B cell (primary cell): ENCODE data around the gene HSPBP1. TPM values are rescaled to one million over a fixed set of nuclear protein-coding genes. Genes with fewer than 3 reads are reported as not detected.

Experiments used
- ATAC-seq: fragments of 200-7000 bp; cut with Tn5 transposase; one replicate; pipeline ENCODE4 v1.10.0; 2021; ENCODE audit warnings: low read depth, mild to moderate bottlenecking, moderate number of reproducible peaks, moderate library complexity
- CTCF ChIA-PET: fragments of 350-600 bp; sonication (Branson Sonifier 250); formaldehyde crosslinking; loops from one replicate; lab custom pipeline; 2021; ENCODE audit warnings: antibody characterized with exemption, inconsistent platforms; lab: Charles Lee
- POLR2A ChIA-PET: fragments of 350-600 bp; sonication (Branson Sonifier 250); formaldehyde crosslinking; loops from one replicate; lab custom pipeline; 2021; ENCODE audit warnings: antibody characterized with exemption; lab: Charles Lee
- DNase-seq: peaks from one replicate; pipeline ENCODE4 v3.0.0; 2013
- H2AFZ ChIP-seq: 2 replicates; pipeline ENCODE4 v1.6.1; 2012; ENCODE audit warnings: mild to moderate bottlenecking, low read depth, low read length; ENCODE audit not compliant: insufficient read depth, poor library complexity, severe bottlenecking
- H3K27ac ChIP-seq, 2 donors: 1 replicate in 1 of 2; 2 replicates in 1 of 2; pipeline ENCODE4 v1.5.1; 2012 to 2013; ENCODE audit warnings: low read length in 2 of 2, mild to moderate bottlenecking in 2 of 2, moderate library complexity in 1 of 2
- H3K27me3 ChIP-seq, 4 experiments: fragments of 200-600 bp in 1 of 4; sonication (generic) in 1 of 4; replicated peaks in 1 of 4; 1 replicate in 2 of 4; 2 replicates in 2 of 4; pipeline versions ENCODE4 v1.6.1 to v1.7.0; 2013 to 2016; ENCODE audit warnings: low read length in 3 of 4, mild to moderate bottlenecking in 2 of 4, mixed read lengths in 1 of 4, moderate library complexity in 1 of 4; ENCODE audit not compliant: insufficient read depth in 4 of 4, control insufficient read depth in 3 of 4; ENCODE audit errors: control extremely low read depth in 1 of 4
- H3K36me3 ChIP-seq, 2 experiments: replicated peaks in 1 of 2; 1 replicate in 1 of 2; 2 replicates in 1 of 2; pipeline versions ENCODE4 v1.6.1 to v1.7.1; 2013; ENCODE audit warnings: low read length in 1 of 2; ENCODE audit not compliant: insufficient read depth in 2 of 2, control insufficient read depth in 1 of 2; ENCODE audit errors: control extremely low read depth in 1 of 2, extremely low read depth in 1 of 2
- H3K4me1 ChIP-seq, 2 donors: fragments of 200-600 bp in 1 of 2; sonication (generic) in 1 of 2; 1 replicate in 1 of 2; 2 replicates in 1 of 2; pipeline versions ENCODE4 v1.5.1 to v1.6.1; 2013 to 2017; ENCODE audit warnings: low read length in 2 of 2; ENCODE audit not compliant: control insufficient read depth in 2 of 2, insufficient read depth in 2 of 2
- H3K4me2 ChIP-seq: replicated peaks from 2 replicates; pipeline ENCODE3; 2012; ENCODE audit warnings: mild to moderate bottlenecking, low read depth, low read length; ENCODE audit not compliant: poor library complexity, severe bottlenecking
- H3K4me3 ChIP-seq, 5 experiments: fragments of 200-600 bp in 1 of 5; sonication (generic) in 1 of 5; 1 replicate in 3 of 5; 2 replicates in 2 of 5; pipeline versions ENCODE4 v1.5.1 to v1.7.0; 2011 to 2016; ENCODE audit warnings: low read length in 4 of 5, mild to moderate bottlenecking in 4 of 5, low read depth in 2 of 5, control low read depth in 1 of 5, moderate library complexity in 1 of 5; ENCODE audit not compliant: insufficient read depth in 1 of 5; ENCODE audit errors: control extremely low read depth in 1 of 5, extremely low read depth in 1 of 5
- H3K79me2 ChIP-seq: fragments of 200-600 bp; sonication (generic); one replicate; pipeline ENCODE4 v1.6.0; 2016; ENCODE audit warnings: low read length; ENCODE audit not compliant: control insufficient read depth, insufficient read depth
- H3K9ac ChIP-seq: fragments of 200-600 bp; sonication (generic); 2 replicates; pipeline ENCODE4 v1.6.1; 2017; ENCODE audit warnings: mild to moderate bottlenecking, low read length, moderate library complexity
- H3K9me3 ChIP-seq, 3 donors: one replicate each; pipeline versions ENCODE4 v1.6.1 to v1.7.1; 2013; ENCODE audit warnings: low read length in 2 of 3; ENCODE audit not compliant: control insufficient read depth in 2 of 3, insufficient read depth in 1 of 3; ENCODE audit errors: control extremely low read depth in 1 of 3
- H4K20me1 ChIP-seq: 2 replicates; pipeline ENCODE4 v1.6.0; 2012; ENCODE audit warnings: mild to moderate bottlenecking, low read length; ENCODE audit not compliant: insufficient read depth, control insufficient read depth, poor library complexity, severe bottlenecking
- H3K27ac Mint-ChIP-seq: one replicate; pipeline ENCODE4 v1.8.0; 2021; ENCODE audit warnings: mixed read lengths
- H3K27me3 Mint-ChIP-seq: one replicate; pipeline ENCODE4 v1.8.0; 2021; ENCODE audit warnings: mixed read lengths
- H3K4me1 Mint-ChIP-seq: one replicate; pipeline ENCODE4 v1.8.0; 2021; ENCODE audit warnings: mixed read lengths
- H3K4me3 Mint-ChIP-seq: one replicate; pipeline ENCODE4 v1.8.0; 2021; ENCODE audit warnings: mixed read lengths
- H3K9me3 Mint-ChIP-seq: one replicate; pipeline ENCODE4 v1.8.0; 2022; ENCODE audit warnings: mixed read lengths; ENCODE audit not compliant: insufficient read depth
- CTCF ChIP-seq: fragments of 200-600 bp; IDR thresholded peaks from one replicate; pipeline ENCODE4 v1.8.0; 2022; ENCODE audit warnings: antibody characterized with exemption, mild to moderate bottlenecking
- EZH2 ChIP-seq: IDR thresholded peaks from 2 replicates; pipeline ENCODE4 v1.6.1; 2012; ENCODE audit warnings: borderline replicate concordance, low read depth, mild to moderate bottlenecking, moderate library complexity, low read length; ENCODE audit not compliant: insufficient read depth, poor library complexity, severe bottlenecking
- WGBS: methylation state at CpG from one replicate; pipeline ENCODE4 v1.1.5; 2013; ENCODE audit warnings: missing lambda C conversion rate; ENCODE audit not compliant: insufficient coverage; 5-methylcytosine and 5-hydroxymethylcytosine counted together
- intact Hi-C: fragments of 100-400 bp; cut with micrococcal nuclease; formaldehyde crosslinking; loops from one replicate; pipeline ENCODE4 v1.10.0; 2022
- polyA plus RNA-seq: library from polyadenylated mRNA; depleted of rRNA; stranded (reverse); fragments of >200 nt; gene quantifications from 2 replicates; pipeline ENCODE4 v1.2.3, GENCODE V29; 2012
- total RNA-seq, 2 donors: library from RNA; stranded (reverse); fragments of 120-200 nt in 1 of 2; gene quantifications; 1 replicate in 1 of 2; 2 replicates in 1 of 2; pipeline versions ENCODE4 v1.2.3 to v1.2.4, GENCODE V29; 2013 to 2022

HSPBP1 gene
- total and polyA plus RNA-seq, 2 donors (not counting 1 experiment from before 2014, with no cell fraction given) = 15.6 to 19.0 TPM

GRCh38 chr19:55230329-55230728 lies 49.6 kb downstream of the HSPBP1 start:
- ChIA-PET POLR2A (interaction anchor here (0.8 kb wide), 1 partner anchor 23 kb away, joined by 5 read pairs; no protein-coding TSS in a partner anchor), CTCF (no interaction called here)
- no peak overlapping the region for H3K4me3 Mint-ChIP-seq
- Histone ChIP-seq H4K20me1 (peaks cover 82% of the 10 kb centered on the region), H3K4me3 (no peak overlapping the region), H3K4me1 (no peaks in the 10 kb centered on the region), H3K36me3 (peaks cover 0 to 80% of the 10 kb centered on the region in 2 experiments), H3K27me3 (no peaks in the 10 kb centered on the region), H3K27ac (no peak overlapping the region), H3K9me3 (no peaks in the 10 kb centered on the region), H3K9ac (no peak overlapping the region), H3K79me2 (peaks cover 5% of the 10 kb centered on the region), H3K4me2 (no peak overlapping the region), H2AFZ (no peak overlapping the region)
- no peaks in the 10 kb centered on the region for H3K9me3 Mint-ChIP-seq
- 95% methylated on average over 8 of the region's 13 CpGs for WGBS
- no peak overlapping the region for H3K27ac Mint-ChIP-seq
- peaks cover 3% of the 10 kb centered on the region for H3K4me1 Mint-ChIP-seq
- ATAC-seq = no peak
- TF ChIP-seq CTCF (no peak), EZH2 (no peak)
- intact Hi-C loops = no loop called here
- H3K27me3 Mint-ChIP-seq = no peaks in the 10 kb centered on the region
- DNase-seq = no peak

- Histone ChIP-seq H3K4me2 (no peak overlapping the region), H3K4me1 (no peaks in the 10 kb centered on the region), H3K4me3 (no peak overlapping the region), H3K27me3 (no peaks in the 10 kb centered on the region), H3K27ac (no peak overlapping the region), H3K9me3 (no peaks in the 10 kb centered on the region), H3K9ac (no peak overlapping the region), H3K79me2 (peaks cover 5% of the 10 kb centered on the region), H4K20me1 (peaks cover 82% of the 10 kb centered on the region), H2AFZ (no peak overlapping the region), H3K36me3 (peaks cover 0 to 77% of the 10 kb centered on the region in 2 experiments)
- Mint-ChIP-seq H3K9me3 (no peaks in the 10 kb centered on the region), H3K27me3 (no peaks in the 10 kb centered on the region), H3K27ac (no peak overlapping the region), H3K4me3 (no peak overlapping the region), H3K4me1 (peaks cover 3% of the 10 kb centered on the region)
- TF ChIP-seq CTCF (no peak), EZH2 (no peak)
- intact Hi-C loops = no loop called here
- ATAC-seq (no peak), DNase-seq (no peak)
- WGBS = 95% methylated on average over 14 of the region's 17 CpGs
- POLR2A ChIA-PET = interaction anchor here (0.8 kb wide), 1 partner anchor 24 kb away, joined by 5 read pairs; no protein-coding TSS in a partner anchor
- CTCF ChIA-PET = no interaction called here
Observed at GRCh38 chr19:55229789-55230182, 50.1 kb downstream of the HSPBP1 start.
